ENCODE data around the gene TCEANC.
A peak's percentile ranks its signal among the peaks of the same experiment; 100 is the strongest.
"Not testable (repeated sequence)": the region's sequence is repeated elsewhere in the genome, so short reads cannot be mapped to it uniquely, and the experiment has no call there.

Gene TCEANC

DNA sequence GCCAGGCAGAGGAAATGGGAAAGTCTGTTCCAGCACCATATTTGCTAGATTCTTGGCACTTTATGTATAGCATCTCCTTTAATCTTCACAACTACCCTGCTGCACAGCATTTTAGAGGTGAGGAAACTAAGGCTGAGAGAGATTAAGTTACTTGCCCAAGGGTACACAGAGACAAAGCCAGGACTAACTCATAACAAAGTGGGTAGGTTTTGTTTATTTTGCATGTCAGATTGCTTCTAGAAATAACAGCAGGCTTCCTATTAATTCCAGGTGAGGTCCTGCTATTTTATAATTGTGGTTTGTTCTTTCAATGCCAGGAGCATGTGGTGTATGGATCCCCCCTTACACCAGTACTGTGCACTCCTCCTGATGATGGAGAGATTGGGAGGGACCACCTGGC lies 15.0 kb downstream of the TCEANC start:
- Histone ChIP-seq H4K91ac (ENCODE audit: low read depth, low read length) (peak overlapping the region; percentile 73), H3K4me1 (ENCODE audit: control insufficient read depth in 1 of 2, insufficient read depth in 2 of 2, low read length in 2 of 2) (peaks cover 0 to 8% of the 10 kb centered on the region in 2 experiments), H2BK120ac (ENCODE audit: insufficient read depth, low read length, poor library complexity) (peak overlapping the region; percentile 60), H2AFZ (ENCODE audit: insufficient read depth, low read length, poor library complexity) (no peak overlapping the region), H2AK5ac (ENCODE audit: low read length) (no peak overlapping the region), H3K9ac (ENCODE audit: low read length) (no peak overlapping the region), H4K12ac (ENCODE audit: low read depth, low read length) (no peak overlapping the region), H3K14ac (ENCODE audit: low read length) (no peak overlapping the region), H2BK12ac (ENCODE audit: low read length) (no peak overlapping the region), H3K23ac (ENCODE audit: low read length) (no peak overlapping the region), H3K27me3 (ENCODE audit: insufficient read depth, low read length) (no peaks in the 10 kb centered on the region), H3K4me3 (ENCODE audit: low read depth, low read length) (no peak overlapping the region), H3K79me2 (ENCODE audit: control insufficient read depth, insufficient read depth, low read length, poor library complexity) (no peaks in the 10 kb centered on the region), H3K27ac (ENCODE audit: low read depth, low read length) (no peak overlapping the region), H3K4me2 (ENCODE audit: low read length) (no peak overlapping the region), H4K8ac (ENCODE audit: low read depth, low read length) (no peak overlapping the region), H3K18ac (ENCODE audit: low read length) (no peak overlapping the region), H3K9me3 (ENCODE audit: insufficient read depth, low read depth, low read length) (no peaks in the 10 kb centered on the region), H2BK5ac (ENCODE audit: low read depth, low read length, poor library complexity) (peak overlapping the region; percentile 63), H3K79me1 (ENCODE audit: low read length) (peaks cover 12% of the 10 kb centered on the region), H3K36me3 (ENCODE audit: control insufficient read depth in 1 of 2, insufficient read depth in 2 of 2, low read length in 2 of 2) (no peaks in the 10 kb centered on the region), H3K4ac (ENCODE audit: low read depth, low read length) (no peak overlapping the region)
- DNase-seq = no peak

DNA sequence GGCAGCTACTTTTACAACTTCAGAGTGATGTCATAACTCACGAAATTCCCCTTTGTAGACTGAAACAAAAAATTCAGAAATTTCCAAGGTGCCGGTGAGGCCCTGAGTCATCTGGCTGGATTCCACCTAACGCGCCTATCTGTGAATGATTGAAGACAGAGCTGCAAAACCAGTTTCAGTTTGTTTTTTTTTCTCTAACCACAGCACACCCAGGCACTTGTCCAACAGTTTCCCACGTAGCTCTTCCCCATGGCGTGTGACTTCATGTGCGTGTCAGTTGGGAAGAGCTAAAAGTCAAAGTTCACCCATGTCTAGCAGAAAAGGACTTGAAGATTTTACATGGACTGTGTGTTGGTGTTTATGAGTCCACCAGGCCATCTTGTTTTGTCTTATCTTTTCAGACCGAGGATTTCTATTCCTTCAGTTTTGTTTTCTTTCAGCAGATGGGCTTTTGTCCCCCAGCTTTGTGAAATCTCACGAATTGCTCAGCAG lies 16.4 kb downstream of the TCEANC start:
- no peaks in the 10 kb centered on the region for H3K79me2 ChIP-seq (ENCODE audit: control insufficient read depth, insufficient read depth, low read length, poor library complexity)
- H3K4me2 ChIP-seq (ENCODE audit: low read length) = no peak overlapping the region
- no peak overlapping the region for H3K4me3 ChIP-seq (ENCODE audit: low read depth, low read length)
- H2AFZ ChIP-seq (ENCODE audit: insufficient read depth, low read length, poor library complexity) = no peak overlapping the region
- no peak overlapping the region for H3K14ac ChIP-seq (ENCODE audit: low read length)
- H3K36me3 ChIP-seq (ENCODE audit: control insufficient read depth in 1 of 2, insufficient read depth in 2 of 2, low read length in 2 of 2) = no peaks in the 10 kb centered on the region
- H3K4me1 ChIP-seq (ENCODE audit: control insufficient read depth in 1 of 2, insufficient read depth in 2 of 2, low read length in 2 of 2) = peaks cover 0 to 6% of the 10 kb centered on the region in 2 experiments
- no peak overlapping the region for H3K9ac ChIP-seq (ENCODE audit: low read length)
- H3K9me3 ChIP-seq (ENCODE audit: insufficient read depth, low read depth, low read length) = no peaks in the 10 kb centered on the region
- H2BK5ac ChIP-seq (ENCODE audit: low read depth, low read length, poor library complexity) = peak overlapping the region; percentile 56
- H3K18ac ChIP-seq (ENCODE audit: low read length) = no peak overlapping the region
- no peak overlapping the region for H3K23ac ChIP-seq (ENCODE audit: low read length)
- H2AK5ac ChIP-seq (ENCODE audit: low read length) = no peak overlapping the region
- DNase-seq = peak; percentile 87 to 96
- H2BK120ac ChIP-seq (ENCODE audit: insufficient read depth, low read length, poor library complexity) = no peak overlapping the region
- WGBS (ENCODE audit: extremely low coverage, insufficient coverage, insufficient read length) = no CpG with 5 or more reads among the region's 9 CpGs
- H2BK12ac ChIP-seq (ENCODE audit: low read length) = no peak overlapping the region
- peak overlapping the region; percentile 78 for H3K27ac ChIP-seq (ENCODE audit: low read depth, low read length)
- H4K12ac ChIP-seq (ENCODE audit: low read depth, low read length) = no peak overlapping the region
- peak overlapping the region; percentile 55 for H4K91ac ChIP-seq (ENCODE audit: low read depth, low read length)
- H3K79me1 ChIP-seq (ENCODE audit: low read length) = peaks cover 10% of the 10 kb centered on the region
- H3K4ac ChIP-seq (ENCODE audit: low read depth, low read length) = no peak overlapping the region
- no peak overlapping the region for H4K8ac ChIP-seq (ENCODE audit: low read depth, low read length)
- H3K27me3 ChIP-seq (ENCODE audit: insufficient read depth, low read length) = no peaks in the 10 kb centered on the region

DNA sequence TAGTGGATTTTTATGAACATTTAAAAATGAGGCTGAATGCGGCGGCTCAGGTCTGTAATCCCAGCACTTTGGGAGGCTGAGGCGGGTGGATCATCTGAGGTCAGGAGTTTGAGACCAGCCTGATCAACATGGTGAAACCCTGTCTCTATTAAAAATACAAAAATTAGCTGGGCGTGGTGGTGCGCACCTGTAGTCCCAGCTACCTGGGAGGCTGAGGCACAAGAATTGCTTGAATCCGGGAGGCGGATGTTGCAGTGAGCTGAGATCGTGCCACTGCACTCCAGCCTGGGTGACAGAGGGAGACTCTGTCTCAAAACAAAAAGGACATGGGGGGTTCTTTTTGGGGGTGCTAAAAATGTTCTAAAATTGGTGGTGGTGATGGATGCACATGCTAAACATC lies 16.8 kb downstream of the TCEANC start:
- not testable (repeated sequence) for H3K9ac ChIP-seq (ENCODE audit: low read length); DNase-seq; H3K4ac ChIP-seq (ENCODE audit: low read depth, low read length); H3K23ac ChIP-seq (ENCODE audit: low read length); H3K79me2 ChIP-seq (ENCODE audit: control insufficient read depth, insufficient read depth, low read length, poor library complexity); H4K8ac ChIP-seq (ENCODE audit: low read depth, low read length); H3K4me1 ChIP-seq (ENCODE audit: control insufficient read depth in 1 of 2, insufficient read depth in 2 of 2, low read length in 2 of 2); H3K27me3 ChIP-seq (ENCODE audit: insufficient read depth, low read length); H2AK5ac ChIP-seq (ENCODE audit: low read length); H2BK12ac ChIP-seq (ENCODE audit: low read length); H3K18ac ChIP-seq (ENCODE audit: low read length); H3K4me2 ChIP-seq (ENCODE audit: low read length); H2AFZ ChIP-seq (ENCODE audit: insufficient read depth, low read length, poor library complexity); H3K9me3 ChIP-seq (ENCODE audit: insufficient read depth, low read depth, low read length); H4K12ac ChIP-seq (ENCODE audit: low read depth, low read length); H3K4me3 ChIP-seq (ENCODE audit: low read depth, low read length); H3K36me3 ChIP-seq (ENCODE audit: control insufficient read depth in 1 of 2, insufficient read depth in 2 of 2, low read length in 2 of 2); H3K14ac ChIP-seq (ENCODE audit: low read length); H3K79me1 ChIP-seq (ENCODE audit: low read length)
- no CpG with 5 or more reads among the region's 8 CpGs for WGBS (ENCODE audit: extremely low coverage, insufficient coverage, insufficient read length)
- peak overlapping the region; percentile 55 for H4K91ac ChIP-seq (ENCODE audit: low read depth, low read length)
- H2BK120ac ChIP-seq (ENCODE audit: insufficient read depth, low read length, poor library complexity) = peak overlapping the region; percentile 43
- peak overlapping the region; percentile 56 for H2BK5ac ChIP-seq (ENCODE audit: low read depth, low read length, poor library complexity)
- peak overlapping the region; percentile 78 for H3K27ac ChIP-seq (ENCODE audit: low read depth, low read length)

DNA sequence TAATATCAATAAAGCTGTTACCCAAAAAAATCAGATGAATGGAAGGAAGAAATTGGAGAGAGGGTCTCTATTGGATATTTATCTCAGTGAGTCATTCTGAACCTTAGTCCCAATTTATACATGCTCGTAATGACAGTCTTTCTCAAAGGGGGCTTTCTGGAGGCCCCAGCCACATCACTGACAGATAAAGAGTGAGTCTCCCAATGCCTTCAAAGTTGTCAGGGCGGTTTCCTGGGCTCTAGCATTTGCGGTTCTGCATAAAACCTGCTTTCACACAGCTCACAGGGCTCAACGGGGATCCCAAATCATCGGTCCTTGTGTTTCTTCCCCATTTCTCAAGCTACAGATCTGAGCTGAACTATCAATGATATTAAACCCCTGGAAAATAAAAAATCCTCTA lies 17.3 kb downstream of the TCEANC start:
- H3K14ac ChIP-seq (ENCODE audit: low read length) = peak overlapping the region; percentile 66
- H3K79me2 ChIP-seq (ENCODE audit: control insufficient read depth, insufficient read depth, low read length, poor library complexity) = no peaks in the 10 kb centered on the region
- H3K4me2 ChIP-seq (ENCODE audit: low read length) = no peak overlapping the region
- no CpG with 5 or more reads among the region's 5 CpGs for WGBS (ENCODE audit: extremely low coverage, insufficient coverage, insufficient read length)
- H4K91ac ChIP-seq (ENCODE audit: low read depth, low read length) = no peak overlapping the region
- H3K79me1 ChIP-seq (ENCODE audit: low read length) = peaks cover 10% of the 10 kb centered on the region
- no peaks in the 10 kb centered on the region for H3K9me3 ChIP-seq (ENCODE audit: insufficient read depth, low read depth, low read length)
- H2BK12ac ChIP-seq (ENCODE audit: low read length) = peak overlapping the region; percentile 64
- no peak for DNase-seq
- H3K18ac ChIP-seq (ENCODE audit: low read length) = no peak overlapping the region
- H3K4me1 ChIP-seq (ENCODE audit: control insufficient read depth in 1 of 2, insufficient read depth in 2 of 2, low read length in 2 of 2) = peaks cover 0 to 6% of the 10 kb centered on the region in 2 experiments
- no peak overlapping the region for H2BK120ac ChIP-seq (ENCODE audit: insufficient read depth, low read length, poor library complexity)
- H4K12ac ChIP-seq (ENCODE audit: low read depth, low read length) = no peak overlapping the region
- H3K27ac ChIP-seq (ENCODE audit: low read depth, low read length) = no peak overlapping the region
- no peak overlapping the region for H3K9ac ChIP-seq (ENCODE audit: low read length)
- no peak overlapping the region for H2BK5ac ChIP-seq (ENCODE audit: low read depth, low read length, poor library complexity)
- no peak overlapping the region for H3K23ac ChIP-seq (ENCODE audit: low read length)
- H2AFZ ChIP-seq (ENCODE audit: insufficient read depth, low read length, poor library complexity) = no peak overlapping the region
- H3K27me3 ChIP-seq (ENCODE audit: insufficient read depth, low read length) = no peaks in the 10 kb centered on the region
- H3K4me3 ChIP-seq (ENCODE audit: low read depth, low read length) = no peak overlapping the region
- no peaks in the 10 kb centered on the region for H3K36me3 ChIP-seq (ENCODE audit: control insufficient read depth in 1 of 2, insufficient read depth in 2 of 2, low read length in 2 of 2)
- H3K4ac ChIP-seq (ENCODE audit: low read depth, low read length) = no peak overlapping the region
- H4K8ac ChIP-seq (ENCODE audit: low read depth, low read length) = no peak overlapping the region
- H2AK5ac ChIP-seq (ENCODE audit: low read length) = no peak overlapping the region

Measured in trophoblast cell (in vitro differentiated cells and primary cell).